ENCODE data around the gene EYS. TPM values are rescaled to one million over a fixed set of nuclear protein-coding genes. Genes with fewer than 3 reads are reported as not detected.

EYS gene
- total RNA-seq, 2 experiments from 2014 or later: not detected

DNA sequence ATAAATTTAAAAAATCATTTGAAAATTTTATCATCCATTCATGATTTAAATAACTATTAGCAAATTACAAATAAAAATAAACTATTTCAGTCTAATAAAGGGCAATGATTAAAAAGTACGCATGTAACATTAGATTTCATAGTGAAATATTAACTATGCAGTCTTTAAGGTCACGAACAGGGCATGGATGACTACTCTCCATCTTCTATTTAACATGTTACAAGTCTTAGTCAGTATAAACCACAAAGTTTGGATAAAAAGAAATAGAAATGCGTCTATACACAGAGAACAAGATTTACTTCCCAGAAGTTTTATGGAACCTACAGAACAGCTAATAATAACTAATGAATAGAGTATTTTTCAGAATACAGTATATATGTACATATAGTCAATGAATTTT is 1016.0 kb downstream of the EYS start:
- ATAC-seq: no peak
- H3K27me3 Mint-ChIP-seq: no peaks in the 10 kb centered on the region
- peaks cover 5% of the 10 kb centered on the region for H3K9me3 Mint-ChIP-seq (ENCODE audit: low read depth)
- H3K27ac Mint-ChIP-seq: no peak overlapping the region
- DNase-seq: no peak
- CTCF ChIA-PET: no interaction called here
- H3K4me1 Mint-ChIP-seq: no peaks in the 10 kb centered on the region
- no peaks in the 10 kb centered on the region for H3K36me3 Mint-ChIP-seq
- no peak overlapping the region for H3K4me3 Mint-ChIP-seq

DNA sequence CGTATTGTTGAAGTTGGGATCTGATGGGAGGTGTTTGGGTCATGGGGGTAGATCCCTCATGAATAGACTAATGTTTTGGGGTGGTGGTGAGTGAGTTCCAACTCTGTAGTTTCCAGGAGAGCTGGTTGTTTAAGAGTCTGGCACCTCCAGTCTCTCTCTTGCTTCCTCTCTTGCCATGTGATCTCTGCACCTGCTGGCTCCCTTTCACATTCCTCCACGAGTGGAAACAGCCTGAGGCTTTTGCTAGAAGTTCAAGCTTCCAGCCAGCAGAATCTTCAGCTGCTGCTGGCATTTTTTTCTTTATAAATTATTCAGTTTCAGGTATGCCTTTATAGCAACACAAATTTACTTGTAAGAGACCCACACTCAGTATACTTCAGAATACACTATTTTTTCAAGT is 1021.6 kb downstream of the EYS start:
- Mint-ChIP-seq H3K4me3 (no peak overlapping the region), H3K27ac (no peak overlapping the region), H3K27me3 (no peaks in the 10 kb centered on the region), H3K9me3 (ENCODE audit: low read depth) (peaks cover 7% of the 10 kb centered on the region), H3K4me1 (no peaks in the 10 kb centered on the region), H3K36me3 (no peaks in the 10 kb centered on the region)
- ATAC-seq (no peak), DNase-seq (no peak)
- CTCF ChIA-PET: no interaction called here

DNA sequence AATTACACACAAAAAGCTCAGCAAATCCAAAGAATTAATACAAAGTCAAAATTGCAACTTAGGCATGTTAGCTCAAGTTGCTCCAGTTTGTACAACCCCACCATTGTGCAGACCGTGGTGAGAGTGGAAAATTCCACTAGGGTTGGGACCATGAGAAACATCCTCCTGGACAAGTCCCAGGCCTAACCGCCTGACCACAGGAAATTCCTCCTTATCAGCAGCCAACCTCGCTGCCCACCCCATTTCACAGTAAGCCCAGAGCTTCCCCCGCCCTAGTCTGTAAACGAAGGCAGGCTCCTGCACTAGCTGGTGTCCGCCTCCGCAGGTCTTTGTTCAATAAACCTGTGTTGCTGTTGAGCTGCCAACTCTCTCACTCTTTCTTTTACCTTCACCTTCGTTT is 1023.3 kb downstream of the EYS start:
- DNase-seq (no peak), ATAC-seq (no peak)
- CTCF ChIA-PET: no interaction called here
- peaks cover 7% of the 10 kb centered on the region for H3K9me3 Mint-ChIP-seq (ENCODE audit: low read depth)
- H3K4me3 Mint-ChIP-seq: no peak overlapping the region
- H3K27ac Mint-ChIP-seq: no peak overlapping the region
- no peaks in the 10 kb centered on the region for H3K4me1 Mint-ChIP-seq
- no peaks in the 10 kb centered on the region for H3K36me3 Mint-ChIP-seq
- no peaks in the 10 kb centered on the region for H3K27me3 Mint-ChIP-seq

DNA sequence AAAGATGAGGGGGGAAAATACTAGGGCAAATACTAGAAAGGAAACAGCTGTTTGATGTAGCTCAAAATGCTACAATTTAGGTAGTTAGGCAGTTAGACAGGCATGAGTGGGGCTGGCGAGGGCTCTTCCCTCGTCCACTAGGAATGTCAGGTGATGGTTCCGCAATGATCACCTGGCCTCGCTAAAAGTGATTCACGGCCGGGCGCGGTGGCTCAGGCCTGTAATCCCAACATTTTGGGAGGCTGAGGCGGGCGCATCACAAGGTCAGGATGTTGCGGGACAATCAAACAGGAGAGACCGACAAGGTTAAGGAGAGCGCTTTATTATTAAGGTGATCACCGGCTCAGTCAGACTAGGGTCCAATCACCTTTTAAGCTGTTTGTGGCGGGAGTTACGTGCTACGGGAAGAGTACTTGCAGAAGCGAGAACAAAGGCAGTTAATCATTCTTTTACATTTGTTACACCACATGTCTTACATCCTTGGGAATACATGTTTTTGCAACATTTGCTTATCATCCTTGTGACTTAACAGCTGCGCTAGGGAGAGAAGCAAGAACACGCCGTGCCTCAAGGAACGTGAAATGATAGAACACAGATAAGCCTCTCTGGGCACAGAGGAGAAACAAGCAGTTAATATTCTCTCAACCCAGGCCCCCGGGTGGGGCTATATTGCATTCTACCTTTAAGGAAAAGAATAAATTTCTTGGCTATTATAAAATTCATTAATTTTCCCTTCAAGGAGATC is 1025.4 kb downstream of the EYS start:
- DNase-seq: no peak
- no peaks in the 10 kb centered on the region for H3K27me3 Mint-ChIP-seq
- H3K27ac Mint-ChIP-seq: no peak overlapping the region
- no peak overlapping the region for H3K4me3 Mint-ChIP-seq
- H3K36me3 Mint-ChIP-seq: no peaks in the 10 kb centered on the region
- H3K9me3 Mint-ChIP-seq (ENCODE audit: low read depth): peaks cover 6% of the 10 kb centered on the region
- CTCF ChIA-PET: no interaction called here
- ATAC-seq: no peak
- no peaks in the 10 kb centered on the region for H3K4me1 Mint-ChIP-seq

DNA sequence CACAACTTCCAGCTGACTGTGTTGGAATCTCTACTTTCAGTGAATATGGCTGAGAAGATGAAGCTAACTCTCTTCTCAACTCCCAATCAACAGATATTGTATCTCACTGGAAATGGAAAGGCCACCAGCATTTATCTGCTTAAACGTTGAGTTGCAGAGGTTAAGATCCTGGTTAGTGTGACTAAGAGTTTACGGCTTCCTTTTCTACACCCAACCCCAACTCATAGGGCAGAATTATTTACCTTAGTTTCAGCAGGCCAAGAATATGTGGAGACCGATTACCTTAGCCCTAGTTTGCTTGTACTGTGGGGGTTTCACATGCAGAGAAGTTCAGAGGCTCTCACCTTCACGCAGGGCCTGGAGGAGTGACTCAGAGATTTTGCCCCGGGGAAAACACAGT is 1026.6 kb downstream of the EYS start:
- DNase-seq: no peak
- H3K27ac Mint-ChIP-seq: no peak overlapping the region
- H3K9me3 Mint-ChIP-seq (ENCODE audit: low read depth): peaks cover 6% of the 10 kb centered on the region
- no peak for ATAC-seq
- no peak overlapping the region for H3K4me3 Mint-ChIP-seq
- CTCF ChIA-PET: no interaction called here
- H3K4me1 Mint-ChIP-seq: no peaks in the 10 kb centered on the region
- no peaks in the 10 kb centered on the region for H3K27me3 Mint-ChIP-seq
- no peaks in the 10 kb centered on the region for H3K36me3 Mint-ChIP-seq

DNA sequence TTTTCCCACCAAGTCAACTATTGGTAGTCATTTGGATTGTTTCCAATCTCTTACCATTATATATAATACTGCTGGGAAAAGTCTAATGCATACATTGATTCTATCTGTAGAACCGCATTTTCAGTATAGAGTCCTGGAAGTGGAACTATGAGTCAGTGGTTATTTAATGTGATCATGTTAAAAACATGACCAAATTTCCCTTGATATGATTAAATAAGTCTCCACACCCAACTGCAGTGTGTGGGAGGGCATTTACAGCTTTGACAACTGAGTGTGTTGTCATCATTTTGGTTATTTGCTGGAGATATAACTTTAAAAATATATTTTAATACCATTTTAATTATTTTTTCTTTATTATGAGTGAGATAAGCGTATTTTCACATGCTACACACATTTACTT is 1027.6 kb downstream of the EYS start:
- DNase-seq (no peak), ATAC-seq (no peak)
- no peaks in the 10 kb centered on the region for H3K27me3 Mint-ChIP-seq
- peaks cover 6% of the 10 kb centered on the region for H3K9me3 Mint-ChIP-seq (ENCODE audit: low read depth)
- H3K36me3 Mint-ChIP-seq: no peaks in the 10 kb centered on the region
- H3K27ac Mint-ChIP-seq: no peak overlapping the region
- H3K4me1 Mint-ChIP-seq: no peaks in the 10 kb centered on the region
- CTCF ChIA-PET: no interaction called here
- H3K4me3 Mint-ChIP-seq: no peak overlapping the region

DNA sequence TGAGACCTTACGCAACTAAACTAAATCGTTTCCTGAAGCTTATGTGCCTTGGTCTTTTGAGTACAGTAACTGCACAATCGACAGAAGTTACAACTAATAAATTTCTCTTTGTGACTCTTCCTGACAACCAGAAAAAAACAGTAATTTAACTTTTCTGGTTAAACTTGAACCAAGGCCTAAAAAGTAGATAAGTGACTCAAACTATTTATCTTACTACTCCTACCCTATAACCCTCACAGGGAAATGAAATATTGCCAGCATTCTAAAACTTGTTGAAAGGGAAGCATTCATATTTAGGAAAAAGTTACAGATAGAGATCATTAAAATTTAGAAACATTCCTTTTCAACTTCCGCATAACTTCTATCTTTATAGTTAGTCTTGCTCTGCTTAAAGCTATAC is 1034.4 kb downstream of the EYS start:
- H3K4me3 Mint-ChIP-seq: no peak overlapping the region
- CTCF ChIA-PET: no interaction called here
- H3K27me3 Mint-ChIP-seq: no peaks in the 10 kb centered on the region
- ATAC-seq: no peak
- DNase-seq: no peak
- no peaks in the 10 kb centered on the region for H3K4me1 Mint-ChIP-seq
- H3K9me3 Mint-ChIP-seq (ENCODE audit: low read depth): peaks cover 3% of the 10 kb centered on the region
- no peak overlapping the region for H3K27ac Mint-ChIP-seq
- no peaks in the 10 kb centered on the region for H3K36me3 Mint-ChIP-seq

DNA sequence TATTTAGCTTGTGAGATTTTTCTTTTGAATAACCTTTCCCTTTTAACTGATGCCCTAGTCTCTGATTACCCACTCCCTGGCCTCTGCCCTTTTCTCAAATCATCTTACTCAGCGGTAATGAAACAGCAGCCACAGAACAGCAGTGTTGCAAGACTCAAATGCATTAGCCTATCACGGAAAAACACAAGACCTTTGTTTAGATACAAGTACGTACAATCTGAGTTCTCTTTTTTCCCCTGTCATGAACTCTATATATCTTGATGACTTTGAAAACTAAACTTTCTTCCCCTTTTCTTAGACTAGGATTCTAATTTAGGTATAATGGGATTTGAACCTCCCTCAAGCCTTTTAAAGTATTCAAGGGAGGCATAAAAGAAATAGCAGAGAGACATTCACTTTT is 1034.9 kb downstream of the EYS start:
- H3K9me3 Mint-ChIP-seq (ENCODE audit: low read depth): peaks cover 3% of the 10 kb centered on the region
- no peaks in the 10 kb centered on the region for H3K4me1 Mint-ChIP-seq
- no peaks in the 10 kb centered on the region for H3K36me3 Mint-ChIP-seq
- no peak overlapping the region for H3K27ac Mint-ChIP-seq
- DNase-seq: no peak
- CTCF ChIA-PET: no interaction called here
- no peak for ATAC-seq
- no peaks in the 10 kb centered on the region for H3K27me3 Mint-ChIP-seq
- H3K4me3 Mint-ChIP-seq: no peak overlapping the region

DNA sequence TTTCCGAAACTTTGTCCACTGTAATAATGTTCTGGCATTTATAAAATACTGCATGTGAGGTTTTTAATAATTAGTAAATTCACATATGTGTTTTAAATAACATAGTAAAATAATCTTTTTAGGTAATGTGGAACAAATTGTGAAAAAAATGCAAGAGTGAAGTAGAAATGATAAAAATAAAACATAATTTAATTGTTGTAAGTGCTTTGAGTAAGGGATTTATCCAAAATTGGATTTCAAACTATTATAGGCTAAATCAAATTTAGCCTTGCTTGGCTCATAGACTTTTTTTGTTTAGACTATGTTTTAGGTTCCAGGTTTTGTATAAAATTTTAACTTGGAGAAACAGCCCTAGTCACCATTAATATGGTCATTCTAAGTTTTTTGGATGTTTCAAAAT is 1041.9 kb downstream of the EYS start:
- Mint-ChIP-seq H3K9me3 (ENCODE audit: low read depth) (peaks cover 12% of the 10 kb centered on the region), H3K27ac (no peak overlapping the region), H3K4me3 (no peak overlapping the region), H3K36me3 (no peaks in the 10 kb centered on the region), H3K4me1 (no peaks in the 10 kb centered on the region), H3K27me3 (no peaks in the 10 kb centered on the region)
- CTCF ChIA-PET: no interaction called here
- no peak for DNase-seq
- no peak for ATAC-seq

DNA sequence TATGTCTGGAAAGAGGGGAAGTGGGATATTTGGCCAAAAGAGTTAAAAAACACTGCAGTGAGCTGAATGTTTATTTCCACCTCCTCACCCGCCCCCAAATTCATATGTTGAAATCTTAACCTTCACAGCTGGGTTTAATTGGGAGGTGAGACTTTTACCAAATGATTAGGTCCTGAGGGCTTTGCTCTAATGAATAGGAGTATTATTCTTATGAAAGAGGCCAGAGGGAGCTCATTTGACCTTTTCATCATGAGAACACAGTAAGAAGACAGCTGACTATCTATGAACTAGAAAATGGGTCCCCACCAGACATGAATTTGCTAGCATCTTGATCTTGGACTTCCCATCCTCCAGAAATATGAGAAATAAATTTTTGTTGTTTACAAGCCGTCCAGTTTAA is 1042.5 kb downstream of the EYS start:
- ATAC-seq: no peak
- H3K4me3 Mint-ChIP-seq: no peak overlapping the region
- H3K27ac Mint-ChIP-seq: no peak overlapping the region
- H3K27me3 Mint-ChIP-seq: no peaks in the 10 kb centered on the region
- DNase-seq: no peak
- CTCF ChIA-PET: no interaction called here
- no peaks in the 10 kb centered on the region for H3K4me1 Mint-ChIP-seq
- no peaks in the 10 kb centered on the region for H3K36me3 Mint-ChIP-seq
- peaks cover 12% of the 10 kb centered on the region for H3K9me3 Mint-ChIP-seq (ENCODE audit: low read depth)

DNA sequence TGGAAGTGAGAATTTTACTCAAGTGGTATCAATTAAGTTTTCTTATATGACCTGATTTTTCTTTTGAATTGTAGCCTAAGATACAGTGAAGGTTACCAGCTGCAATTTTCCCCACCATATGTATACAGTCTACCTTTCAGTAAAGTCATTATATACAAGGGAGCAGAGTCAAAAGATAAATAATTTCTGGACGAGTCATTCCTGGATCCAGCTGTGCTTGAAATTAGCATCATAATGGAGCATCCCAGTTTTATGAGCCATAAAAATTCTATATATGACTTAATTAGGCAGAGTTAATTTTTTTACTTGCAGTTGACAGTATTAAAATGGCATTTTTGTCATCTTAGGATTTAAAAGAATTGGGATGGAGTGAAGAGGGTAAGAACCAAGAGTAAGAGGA is 1063.0 kb downstream of the EYS start:
- Mint-ChIP-seq H3K9me3 (ENCODE audit: low read depth) (peaks cover 4% of the 10 kb centered on the region), H3K27ac (no peak overlapping the region), H3K36me3 (no peaks in the 10 kb centered on the region), H3K4me3 (no peak overlapping the region), H3K4me1 (no peaks in the 10 kb centered on the region), H3K27me3 (no peaks in the 10 kb centered on the region)
- ATAC-seq (no peak), DNase-seq (no peak)
- CTCF ChIA-PET: no interaction called here

DNA sequence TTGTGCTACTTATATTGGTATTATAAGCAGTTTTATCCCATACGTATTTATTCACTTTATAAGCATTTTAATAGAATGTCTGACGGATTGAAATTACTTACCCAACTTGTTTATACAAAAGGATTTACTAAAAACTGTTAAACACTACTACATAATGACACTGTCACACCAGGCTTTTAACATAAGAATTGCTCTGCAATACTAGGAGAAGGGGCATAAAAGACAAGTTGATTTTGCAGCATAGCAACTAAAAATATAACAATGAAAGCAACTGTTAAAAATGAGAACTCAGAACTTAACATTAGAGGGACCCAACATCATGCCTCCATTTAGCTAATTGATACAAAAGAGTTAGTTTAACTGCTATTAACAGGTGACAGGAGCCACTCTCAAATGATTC is 1076.1 kb downstream of the EYS start:
- CTCF ChIA-PET: no interaction called here
- Mint-ChIP-seq H3K27me3 (no peaks in the 10 kb centered on the region), H3K27ac (no peak overlapping the region), H3K9me3 (ENCODE audit: low read depth) (peaks cover 5% of the 10 kb centered on the region), H3K4me1 (no peaks in the 10 kb centered on the region), H3K4me3 (no peak overlapping the region), H3K36me3 (no peaks in the 10 kb centered on the region)
- DNase-seq (no peak), ATAC-seq (no peak)

DNA sequence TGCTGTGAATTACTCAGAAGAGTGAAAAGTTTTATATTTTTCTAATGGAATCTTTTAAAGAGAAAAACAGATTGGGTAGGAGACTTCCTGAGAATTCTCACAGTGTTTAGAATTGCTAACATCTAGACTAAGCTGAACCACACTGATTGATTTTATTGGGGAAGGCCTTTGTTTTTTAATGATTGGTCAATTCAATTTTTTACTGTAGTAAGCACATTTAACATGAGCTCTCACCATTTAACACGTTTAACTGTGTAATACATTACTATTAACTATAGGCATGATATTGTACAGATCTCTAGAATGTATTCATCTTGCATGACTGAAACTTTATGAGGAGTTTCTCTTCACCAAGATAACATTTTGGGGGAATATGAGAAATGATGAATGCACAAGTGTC is 1084.1 kb downstream of the EYS start:
- no peaks in the 10 kb centered on the region for H3K27me3 Mint-ChIP-seq
- no peaks in the 10 kb centered on the region for H3K36me3 Mint-ChIP-seq
- ATAC-seq: no peak
- no peak overlapping the region for H3K27ac Mint-ChIP-seq
- no peaks in the 10 kb centered on the region for H3K4me1 Mint-ChIP-seq
- no peak overlapping the region for H3K4me3 Mint-ChIP-seq
- CTCF ChIA-PET: no interaction called here
- DNase-seq: no peak
- peaks cover 10% of the 10 kb centered on the region for H3K9me3 Mint-ChIP-seq (ENCODE audit: low read depth)

DNA sequence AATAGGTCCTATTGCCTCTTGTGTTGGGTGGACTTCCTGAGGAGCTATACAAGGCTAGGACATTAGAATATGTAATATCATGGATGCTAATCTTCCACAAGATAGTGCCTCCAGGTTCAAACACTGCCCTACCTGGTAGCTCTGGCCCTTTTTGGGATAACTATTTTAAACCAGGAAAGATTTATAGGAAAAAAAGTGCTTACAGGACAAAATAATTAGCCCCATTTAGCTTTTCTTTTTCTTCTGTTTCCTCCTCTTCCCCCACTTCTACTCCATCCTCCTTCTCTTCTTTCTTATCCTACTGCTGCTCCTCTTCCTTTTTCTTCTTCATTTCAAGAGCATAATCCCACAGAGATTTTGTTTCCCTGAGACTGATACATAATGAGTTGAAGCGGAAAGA is 1104.0 kb downstream of the EYS start:
- peaks cover 6% of the 10 kb centered on the region for H3K9me3 Mint-ChIP-seq (ENCODE audit: low read depth)
- H3K36me3 Mint-ChIP-seq: no peaks in the 10 kb centered on the region
- ATAC-seq: no peak
- CTCF ChIA-PET: no interaction called here
- no peak for DNase-seq
- no peaks in the 10 kb centered on the region for H3K27me3 Mint-ChIP-seq
- H3K27ac Mint-ChIP-seq: no peak overlapping the region
- no peaks in the 10 kb centered on the region for H3K4me1 Mint-ChIP-seq
- no peak overlapping the region for H3K4me3 Mint-ChIP-seq

DNA sequence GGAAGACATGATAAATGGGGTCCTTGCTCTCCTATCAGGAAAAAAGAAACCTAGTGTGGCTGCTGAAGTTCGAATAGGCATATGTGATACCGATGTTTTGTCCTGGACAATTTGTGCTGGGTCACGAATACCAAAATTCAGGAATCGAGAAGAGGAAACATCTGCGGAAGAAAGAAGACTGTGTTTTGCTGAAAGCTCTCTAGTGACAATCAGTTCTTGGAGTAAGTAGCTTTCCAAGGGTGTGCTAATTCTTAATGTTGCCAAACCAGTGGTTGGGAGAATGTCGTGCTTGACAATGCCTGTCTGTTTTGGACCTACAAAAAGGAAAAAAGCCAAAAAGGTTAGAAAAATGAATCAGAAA is 1115.4 kb downstream of the EYS start:
- DNase-seq (no peak), ATAC-seq (no peak)
- H3K27ac Mint-ChIP-seq: no peak overlapping the region
- CTCF ChIA-PET: no interaction called here
- no peaks in the 10 kb centered on the region for H3K4me1 Mint-ChIP-seq
- H3K36me3 Mint-ChIP-seq: no peaks in the 10 kb centered on the region
- no peak overlapping the region for H3K4me3 Mint-ChIP-seq
- H3K27me3 Mint-ChIP-seq: no peaks in the 10 kb centered on the region
- H3K9me3 Mint-ChIP-seq (ENCODE audit: low read depth): peaks cover 6% of the 10 kb centered on the region
